Bronchial epithelial cell (primary cell): Measurements from ENCODE around the gene DERA. TPM values are rescaled to one million over a fixed set of nuclear protein-coding genes. Genes with fewer than 3 reads are reported as not detected.

Source experiments
- DNase-seq: peaks from one replicate; pipeline ENCODE4 v3.0.0-alpha.2; 2010; ENCODE audit warnings: low read depth
- FAIRE-seq: peaks from 2 replicates; lab custom pipeline; 2011; peaks lifted over from hg19 to GRCh38; lab: Jason Lieb, UNC
- H3K27me3 ChIP-seq: 2 replicates; pipeline ENCODE4 v1.5.1; 2011; ENCODE audit warnings: low read length; ENCODE audit not compliant: control insufficient read depth, insufficient read depth
- H3K36me3 ChIP-seq: 2 replicates; pipeline ENCODE4 v1.5.1; 2011; ENCODE audit warnings: low read length; ENCODE audit not compliant: control insufficient read depth, insufficient read depth
- H3K4me3 ChIP-seq: 2 replicates; pipeline ENCODE4 v1.5.1; 2011; ENCODE audit warnings: mild to moderate bottlenecking, low read depth, low read length, control low read depth
- total RNA-seq: library from RNA; depleted of rRNA; stranded (reverse); fragments of >200 nt; gene quantifications from 2 replicates; pipeline ENCODE4 v1.2.1, GENCODE V29; 2014
- TF ChIP-seq, protein P1 (sequence below): IDR thresholded peaks from 2 replicates; pipeline ENCODE4 v1.5.1; 2011; ENCODE audit warnings: mild to moderate bottlenecking, moderate library complexity, low read length, control low read depth, inconsistent platforms; ENCODE audit not compliant: insufficient read depth, severe bottlenecking

Gene DERA
- total RNA-seq = 58.4 and 83.3 TPM in 2 replicates

DNA sequence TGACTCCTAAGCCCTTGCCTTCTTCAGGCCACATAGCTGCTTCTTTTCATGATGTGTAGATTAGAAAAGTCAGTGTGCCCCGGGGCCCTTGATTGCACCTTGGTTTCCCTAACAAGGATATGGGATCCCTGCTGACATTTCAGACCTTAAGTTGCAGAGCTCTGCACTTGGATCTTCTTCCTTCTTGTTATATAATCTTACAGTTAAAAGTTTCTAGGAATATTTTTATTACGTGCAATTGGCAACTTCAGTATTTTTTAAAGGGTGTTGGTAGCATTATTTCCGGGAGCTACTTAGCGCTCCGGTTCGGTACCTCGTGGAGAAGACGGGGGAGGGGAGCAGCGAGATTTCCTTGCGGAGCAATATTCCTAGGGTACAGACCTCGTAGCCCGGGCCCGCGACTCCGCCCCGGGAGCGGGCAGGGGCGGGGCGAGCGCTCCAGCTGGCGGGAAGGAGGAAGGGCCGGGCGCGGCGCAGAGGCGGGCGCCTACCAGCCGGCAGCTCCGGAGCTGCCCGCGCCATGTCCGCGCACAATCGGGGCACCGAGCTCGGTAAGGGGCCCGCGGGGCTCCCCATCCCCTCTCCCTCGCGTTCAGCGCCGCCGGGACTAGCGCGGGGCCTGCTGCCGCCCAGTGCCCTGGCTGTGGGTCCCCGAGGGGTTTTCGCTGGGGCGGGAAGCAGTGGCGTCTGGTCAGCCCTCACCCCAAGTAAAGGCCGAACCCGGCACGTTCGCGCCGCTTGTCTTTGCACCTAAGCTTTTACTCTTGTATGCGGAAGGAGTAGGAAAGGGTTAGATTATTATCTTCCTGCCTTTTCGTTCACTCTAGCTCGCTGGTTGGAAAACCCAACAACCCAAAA is at the start of gene DERA:
Gene DERA, plus strand, starts transcription at position 469 of the 858 bp plus-strand sequence. Its CDS starts 52 bp downstream, at position 521.
- DNase-seq = peak; percentile 66
- no peak for FAIRE-seq
- H3K36me3 ChIP-seq = peaks cover 2% of the 10 kb centered on the region

DNA sequence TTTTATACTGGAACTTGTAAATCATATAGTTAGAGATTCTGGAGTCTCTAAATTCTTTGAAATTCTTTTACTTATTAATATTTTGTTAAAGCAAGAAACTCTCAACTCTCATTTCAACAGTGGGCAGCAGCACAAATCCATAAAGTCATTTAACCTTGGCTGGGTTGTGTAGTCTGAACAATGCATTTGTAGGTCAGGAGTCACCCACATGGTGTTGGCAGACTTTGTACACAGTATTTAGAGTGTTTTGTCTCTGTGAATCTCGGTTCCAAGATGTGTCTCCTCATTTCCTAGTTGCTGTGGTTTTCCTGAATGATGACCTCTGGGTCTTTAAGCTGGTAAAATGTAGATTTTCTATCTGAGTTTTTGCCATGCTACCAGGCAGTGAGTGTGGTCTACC is 49.7 kb upstream of the DERA start:
- Histone ChIP-seq H3K36me3 (no peaks in the 10 kb centered on the region), H3K27me3 (no peaks in the 10 kb centered on the region), H3K4me3 (no peak overlapping the region)
- TF ChIP-seq, protein P1, sequence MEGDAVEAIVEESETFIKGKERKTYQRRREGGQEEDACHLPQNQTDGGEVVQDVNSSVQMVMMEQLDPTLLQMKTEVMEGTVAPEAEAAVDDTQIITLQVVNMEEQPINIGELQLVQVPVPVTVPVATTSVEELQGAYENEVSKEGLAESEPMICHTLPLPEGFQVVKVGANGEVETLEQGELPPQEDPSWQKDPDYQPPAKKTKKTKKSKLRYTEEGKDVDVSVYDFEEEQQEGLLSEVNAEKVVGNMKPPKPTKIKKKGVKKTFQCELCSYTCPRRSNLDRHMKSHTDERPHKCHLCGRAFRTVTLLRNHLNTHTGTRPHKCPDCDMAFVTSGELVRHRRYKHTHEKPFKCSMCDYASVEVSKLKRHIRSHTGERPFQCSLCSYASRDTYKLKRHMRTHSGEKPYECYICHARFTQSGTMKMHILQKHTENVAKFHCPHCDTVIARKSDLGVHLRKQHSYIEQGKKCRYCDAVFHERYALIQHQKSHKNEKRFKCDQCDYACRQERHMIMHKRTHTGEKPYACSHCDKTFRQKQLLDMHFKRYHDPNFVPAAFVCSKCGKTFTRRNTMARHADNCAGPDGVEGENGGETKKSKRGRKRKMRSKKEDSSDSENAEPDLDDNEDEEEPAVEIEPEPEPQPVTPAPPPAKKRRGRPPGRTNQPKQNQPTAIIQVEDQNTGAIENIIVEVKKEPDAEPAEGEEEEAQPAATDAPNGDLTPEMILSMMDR = no peak
- no peak for DNase-seq
- FAIRE-seq = no peak

More for the DNA sequence above, at the start of gene DERA:
- Histone ChIP-seq H3K4me3 (peak within 1 kb of the TSS; percentile 85), H3K27me3 (no peaks in the 10 kb centered on the region)
- TF ChIP-seq, protein P1 = peak; percentile 4

DNA sequence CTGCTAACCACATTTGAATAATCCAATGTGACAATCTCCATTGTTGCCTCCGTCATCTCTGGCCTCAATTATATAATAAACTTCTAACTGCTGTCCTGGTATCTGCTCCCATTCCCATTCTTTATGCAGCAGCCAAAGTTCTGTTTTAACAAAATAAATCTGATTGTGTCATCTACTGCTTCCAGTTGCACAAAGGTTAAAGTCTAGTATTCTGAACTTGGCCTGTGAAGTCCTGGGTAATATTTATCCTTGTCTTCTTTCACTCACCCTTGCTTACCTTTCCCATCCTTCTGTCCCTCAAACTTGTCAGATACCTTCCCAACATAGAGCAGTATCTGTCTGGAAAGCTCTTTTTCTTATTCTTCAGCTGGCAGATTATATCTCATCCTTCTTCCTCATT is 48.3 kb upstream of the DERA start:
- DNase-seq (no peak), FAIRE-seq (no peak)
- Histone ChIP-seq H3K27me3 (no peaks in the 10 kb centered on the region), H3K36me3 (no peaks in the 10 kb centered on the region), H3K4me3 (no peak overlapping the region)
- TF ChIP-seq, protein P1 = no peak

DNA sequence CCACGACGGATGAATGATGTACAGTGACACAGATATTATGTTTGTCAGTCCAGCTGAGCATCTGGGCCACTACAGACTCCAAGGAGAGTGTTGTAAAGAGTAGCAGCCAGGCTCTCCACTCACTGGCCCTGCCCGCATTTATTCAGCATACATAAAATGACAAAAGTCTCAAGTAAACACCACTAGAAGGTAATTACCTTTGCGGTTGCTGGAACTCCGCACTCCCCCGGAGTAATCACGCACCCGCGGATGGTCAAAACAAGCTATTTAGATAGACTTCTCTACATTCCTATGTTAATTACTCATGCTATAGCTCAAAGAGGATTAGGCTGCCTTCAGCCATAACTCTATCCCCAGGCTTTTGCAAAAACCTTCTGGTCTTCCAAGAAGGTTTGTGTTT is 47.8 kb upstream of the DERA start:
- FAIRE-seq (no peak), DNase-seq (no peak)
- no peaks in the 10 kb centered on the region for H3K27me3 ChIP-seq
- no peaks in the 10 kb centered on the region for H3K36me3 ChIP-seq
- no peak overlapping the region for H3K4me3 ChIP-seq
- TF ChIP-seq, protein P1 = no peak

DNA sequence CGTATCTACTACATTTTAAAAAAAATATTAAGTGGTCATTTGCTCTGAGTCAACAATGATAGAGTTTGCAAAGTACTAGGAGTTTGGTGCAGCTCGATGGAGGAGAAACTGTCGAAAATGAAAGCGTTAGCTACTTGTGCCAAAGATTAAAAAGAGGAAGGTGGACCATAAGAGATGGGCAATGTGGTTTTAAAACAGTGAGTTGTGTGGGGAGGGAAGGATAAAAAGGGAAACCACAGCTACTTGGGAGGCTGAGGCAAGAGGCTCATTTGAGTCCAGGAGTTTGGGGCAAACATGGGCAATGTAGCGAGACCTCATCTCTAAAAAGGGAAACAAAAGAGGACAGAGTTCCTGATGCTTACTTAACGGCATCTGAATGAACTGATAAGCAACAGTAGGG is 47.1 kb upstream of the DERA start:
- DNase-seq (no peak), FAIRE-seq (no peak)
- H3K36me3 ChIP-seq = no peaks in the 10 kb centered on the region
- TF ChIP-seq, protein P1 = no peak
- H3K27me3 ChIP-seq = no peaks in the 10 kb centered on the region
- no peak overlapping the region for H3K4me3 ChIP-seq
